ENCODE measurements around the gene PCGF1. TPM values are rescaled to one million over a fixed set of nuclear protein-coding genes. Genes with fewer than 3 reads are reported as not detected.

Gene PCGF1
- total and polyA plus RNA-seq, 4 donors: 3.3 to 12.5 (median 10.9) TPM

- no peaks in the 10 kb centered on the region for H3K27me3 ChIP-seq (ENCODE audit: control insufficient read depth in 4 of 4, insufficient read depth in 4 of 4, low read length in 3 of 4)
- H3K4me3 ChIP-seq (ENCODE audit: low read depth in 1 of 3, low read length in 3 of 3): no peak overlapping the region
- no peaks in the 10 kb centered on the region for H3K9me3 ChIP-seq (ENCODE audit: control insufficient read depth in 4 of 4, low read length in 3 of 4)
- H3K36me3 ChIP-seq (ENCODE audit: control insufficient read depth in 4 of 4, insufficient read depth in 3 of 4, low read depth in 1 of 4, low read length in 3 of 4): peaks cover 10 to 16% (median 14%) of the 10 kb centered on the region in 4 donors
- H3K9ac ChIP-seq (ENCODE audit: low read depth in 1 of 2, low read length in 2 of 2): no peak overlapping the region
- TF ChIP-seq ATF3 (IDR thresholded peaks at IDR 0.05): no peak
- TF ChIP-seq RAD21 (IDR thresholded peaks at IDR 0.05): no peak
- TF ChIP-seq FOXA2 (IDR thresholded peaks at IDR 0.05): no peak
- no peak for TF ChIP-seq JUND (IDR thresholded peaks at IDR 0.05)
- peaks cover 36 to 82% (median 65%) of the 10 kb centered on the region in 4 donors for H3K4me1 ChIP-seq (ENCODE audit: control insufficient read depth in 4 of 4, insufficient read depth in 4 of 4, low read length in 3 of 4)
- H3K27ac ChIP-seq (ENCODE audit: low read depth in 1 of 2, low read length in 2 of 2): no peak overlapping the region
- no peak for DNase-seq (ENCODE audit: low spot score)
- WGBS: 90% methylated on average over 1 of the region's 1 CpG
Observed at GRCh38 chr2:74495440-74495839, 12.1 kb downstream of the PCGF1 start.

- H3K4me1 ChIP-seq (ENCODE audit: control insufficient read depth in 4 of 4, insufficient read depth in 4 of 4, low read length in 3 of 4): peaks cover 40 to 88% (median 70%) of the 10 kb centered on the region in 4 donors
- H3K9me3 ChIP-seq (ENCODE audit: control insufficient read depth in 4 of 4, low read length in 3 of 4): no peaks in the 10 kb centered on the region
- H3K27ac ChIP-seq (ENCODE audit: low read depth in 1 of 2, low read length in 2 of 2): no peak overlapping the region
- no peak for DNase-seq (ENCODE audit: low spot score)
- H3K9ac ChIP-seq (ENCODE audit: low read depth in 1 of 2, low read length in 2 of 2): no peak overlapping the region
- peaks cover 10 to 16% (median 14%) of the 10 kb centered on the region in 4 donors for H3K36me3 ChIP-seq (ENCODE audit: control insufficient read depth in 4 of 4, insufficient read depth in 3 of 4, low read depth in 1 of 4, low read length in 3 of 4)
- WGBS: 94% methylated on average over 3 of the region's 3 CpGs
- no peak overlapping the region for H3K4me3 ChIP-seq (ENCODE audit: low read depth in 1 of 3, low read length in 3 of 3)
- TF ChIP-seq TAF1 (conservative IDR thresholded peaks at IDR 0.05) (no peak), FOXA2 (IDR thresholded peaks at IDR 0.05) (no peak), JUND (IDR thresholded peaks at IDR 0.05) (no peak), MAX (IDR thresholded peaks at IDR 0.05) (no peak), FOXA1 (IDR thresholded peaks at IDR 0.05) (no peak), SP1 (IDR thresholded peaks at IDR 0.05) (no peak), RXRA (IDR thresholded peaks at IDR 0.05) (no peak), REST (IDR thresholded peaks at IDR 0.05) (no peak), CTCF (IDR thresholded peaks at IDR 0.05; ENCODE audit: low read depth, low read length, missing input control) (no peak), EGR1 (IDR thresholded peaks at IDR 0.05; ENCODE audit: low read depth in 2 of 2) (no peak), HNF4G (IDR thresholded peaks at IDR 0.05) (no peak), RAD21 (IDR thresholded peaks at IDR 0.05) (no peak), ZBTB33 (IDR thresholded peaks at IDR 0.05) (no peak)
- H3K27me3 ChIP-seq (ENCODE audit: control insufficient read depth in 4 of 4, insufficient read depth in 4 of 4, low read length in 3 of 4): no peaks in the 10 kb centered on the region
Observed at GRCh38 chr2:74493546-74493945, 13.9 kb downstream of the PCGF1 start.
